ENCODE results near the gene TNRC6B. TPM values are rescaled to one million over a fixed set of nuclear protein-coding genes. Genes with fewer than 3 reads are reported as not detected.

The TNRC6B gene
- total and polyA plus RNA-seq, 2 of the 13 experiments (the other 11 are each of a cell fraction or from before 2014, with no cell fraction given): 8.9 to 13.2 TPM

DNA sequence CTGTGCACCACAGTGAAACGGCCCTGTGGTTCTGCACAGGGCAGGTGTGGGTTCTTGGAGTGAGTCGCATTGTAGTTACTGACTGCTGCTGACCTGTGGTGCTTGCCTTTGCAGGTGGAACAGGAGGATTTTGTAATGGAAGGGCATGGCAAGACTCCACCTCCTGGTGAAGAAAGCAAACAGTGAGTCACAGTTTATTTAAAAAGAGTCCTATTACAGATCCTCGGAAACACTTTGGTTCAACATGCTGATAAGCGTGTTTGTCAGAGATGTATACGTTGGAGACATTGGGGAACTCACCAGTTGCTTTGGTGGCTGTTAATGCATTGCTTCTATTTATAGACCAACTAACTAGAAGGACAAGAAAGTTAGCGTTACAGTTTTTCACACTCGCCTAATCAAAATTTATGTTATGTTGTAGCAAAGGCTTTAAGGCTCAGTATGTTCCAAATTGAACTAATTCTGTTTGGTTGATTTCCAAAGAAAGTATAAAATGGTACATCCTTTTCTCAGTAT is 21.7 kb upstream of the TNRC6B start (continued):
- TF ChIP-seq MTF2 (CRISPR knock-in tag; IDR thresholded peaks at IDR 0.05; ENCODE audit: borderline replicate concordance) (no peak), ZSCAN20 (CRISPR knock-in tag; IDR thresholded peaks at IDR 0.05; ENCODE audit: borderline replicate concordance) (no peak), FOSL2 (CRISPR knock-in tag; IDR thresholded peaks at IDR 0.05) (peak; percentile 100), ZNF205 (CRISPR knock-in tag; IDR thresholded peaks at IDR 0.05) (no peak), ZNF616 (CRISPR knock-in tag; IDR thresholded peaks at IDR 0.05; ENCODE audit: low read depth) (no peak), SMAD9 (CRISPR knock-in tag; IDR thresholded peaks at IDR 0.05) (no peak), ZKSCAN8 (CRISPR knock-in tag; IDR thresholded peaks at IDR 0.05; ENCODE audit: borderline replicate concordance) (peak; percentile 83), SALL1 (CRISPR knock-in tag; IDR thresholded peaks at IDR 0.05) (peak; percentile 78), RBFOX2 (IDR thresholded peaks at IDR 0.05; ENCODE audit: low read depth, low read length) (no peak), THAP11 (CRISPR knock-in tag; IDR thresholded peaks at IDR 0.05) (peak; percentile 44), RBAK (CRISPR knock-in tag; IDR thresholded peaks at IDR 0.05) (no peak), RNF2 (conservative IDR thresholded peaks at IDR 0.05; ENCODE audit: low read depth) (no peak), FOXP1 (IDR thresholded peaks at IDR 0.05) (no peak), FOXP1 (CRISPR knock-in tag; IDR thresholded peaks at IDR 0.05) (peak; percentile 86), DNMT3B (CRISPR knock-in tag; conservative IDR thresholded peaks at IDR 0.05) (0 out of 2 replicates have a peak, but pooled peaks have one; percentile 50), ZSCAN12 (CRISPR knock-in tag; IDR thresholded peaks at IDR 0.05) (no peak), TMF1 (CRISPR knock-in tag; IDR thresholded peaks at IDR 0.05; ENCODE audit: low read depth) (no peak), JUNB (CRISPR knock-in tag; IDR thresholded peaks at IDR 0.05; ENCODE audit: borderline replicate concordance) (peak; percentile 99), SOX6 (IDR thresholded peaks at IDR 0.05) (no peak), SOX6 (CRISPR knock-in tag; IDR thresholded peaks at IDR 0.05) (peak; percentile 87), ZNF337 (CRISPR knock-in tag; IDR thresholded peaks at IDR 0.05; ENCODE audit: borderline replicate concordance, low read depth) (no peak)
- TF ChIP-seq, protein P1, sequence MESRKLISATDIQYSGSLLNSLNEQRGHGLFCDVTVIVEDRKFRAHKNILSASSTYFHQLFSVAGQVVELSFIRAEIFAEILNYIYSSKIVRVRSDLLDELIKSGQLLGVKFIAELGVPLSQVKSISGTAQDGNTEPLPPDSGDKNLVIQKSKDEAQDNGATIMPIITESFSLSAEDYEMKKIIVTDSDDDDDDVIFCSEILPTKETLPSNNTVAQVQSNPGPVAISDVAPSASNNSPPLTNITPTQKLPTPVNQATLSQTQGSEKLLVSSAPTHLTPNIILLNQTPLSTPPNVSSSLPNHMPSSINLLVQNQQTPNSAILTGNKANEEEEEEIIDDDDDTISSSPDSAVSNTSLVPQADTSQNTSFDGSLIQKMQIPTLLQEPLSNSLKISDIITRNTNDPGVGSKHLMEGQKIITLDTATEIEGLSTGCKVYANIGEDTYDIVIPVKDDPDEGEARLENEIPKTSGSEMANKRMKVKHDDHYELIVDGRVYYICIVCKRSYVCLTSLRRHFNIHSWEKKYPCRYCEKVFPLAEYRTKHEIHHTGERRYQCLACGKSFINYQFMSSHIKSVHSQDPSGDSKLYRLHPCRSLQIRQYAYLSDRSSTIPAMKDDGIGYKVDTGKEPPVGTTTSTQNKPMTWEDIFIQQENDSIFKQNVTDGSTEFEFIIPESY (CRISPR knock-in tag; IDR thresholded peaks at IDR 0.05): 0 out of 2 replicates have a peak, but pooled peaks have one; percentile 29
- TF ChIP-seq, protein P2, sequence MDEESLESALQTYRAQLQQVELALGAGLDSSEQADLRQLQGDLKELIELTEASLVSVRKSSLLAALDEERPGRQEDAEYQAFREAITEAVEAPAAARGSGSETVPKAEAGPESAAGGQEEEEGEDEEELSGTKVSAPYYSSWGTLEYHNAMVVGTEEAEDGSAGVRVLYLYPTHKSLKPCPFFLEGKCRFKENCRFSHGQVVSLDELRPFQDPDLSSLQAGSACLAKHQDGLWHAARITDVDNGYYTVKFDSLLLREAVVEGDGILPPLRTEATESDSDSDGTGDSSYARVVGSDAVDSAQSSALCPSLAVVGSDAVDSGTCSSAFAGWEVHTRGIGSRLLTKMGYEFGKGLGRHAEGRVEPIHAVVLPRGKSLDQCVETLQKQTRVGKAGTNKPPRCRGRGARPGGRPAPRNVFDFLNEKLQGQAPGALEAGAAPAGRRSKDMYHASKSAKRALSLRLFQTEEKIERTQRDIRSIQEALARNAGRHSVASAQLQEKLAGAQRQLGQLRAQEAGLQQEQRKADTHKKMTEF (CRISPR knock-in tag; IDR thresholded peaks at IDR 0.05): peak; percentile 83
- TF ChIP-seq, protein P3, sequence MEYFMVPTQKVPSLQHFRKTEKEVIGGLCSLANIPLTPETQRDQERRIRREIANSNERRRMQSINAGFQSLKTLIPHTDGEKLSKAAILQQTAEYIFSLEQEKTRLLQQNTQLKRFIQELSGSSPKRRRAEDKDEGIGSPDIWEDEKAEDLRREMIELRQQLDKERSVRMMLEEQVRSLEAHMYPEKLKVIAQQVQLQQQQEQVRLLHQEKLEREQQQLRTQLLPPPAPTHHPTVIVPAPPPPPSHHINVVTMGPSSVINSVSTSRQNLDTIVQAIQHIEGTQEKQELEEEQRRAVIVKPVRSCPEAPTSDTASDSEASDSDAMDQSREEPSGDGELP (IDR thresholded peaks at IDR 0.05; ENCODE audit: borderline replicate concordance, low read depth): peak; percentile 6; the same call in 1 of the 2 replicates
- TF ChIP-seq, protein P4, sequence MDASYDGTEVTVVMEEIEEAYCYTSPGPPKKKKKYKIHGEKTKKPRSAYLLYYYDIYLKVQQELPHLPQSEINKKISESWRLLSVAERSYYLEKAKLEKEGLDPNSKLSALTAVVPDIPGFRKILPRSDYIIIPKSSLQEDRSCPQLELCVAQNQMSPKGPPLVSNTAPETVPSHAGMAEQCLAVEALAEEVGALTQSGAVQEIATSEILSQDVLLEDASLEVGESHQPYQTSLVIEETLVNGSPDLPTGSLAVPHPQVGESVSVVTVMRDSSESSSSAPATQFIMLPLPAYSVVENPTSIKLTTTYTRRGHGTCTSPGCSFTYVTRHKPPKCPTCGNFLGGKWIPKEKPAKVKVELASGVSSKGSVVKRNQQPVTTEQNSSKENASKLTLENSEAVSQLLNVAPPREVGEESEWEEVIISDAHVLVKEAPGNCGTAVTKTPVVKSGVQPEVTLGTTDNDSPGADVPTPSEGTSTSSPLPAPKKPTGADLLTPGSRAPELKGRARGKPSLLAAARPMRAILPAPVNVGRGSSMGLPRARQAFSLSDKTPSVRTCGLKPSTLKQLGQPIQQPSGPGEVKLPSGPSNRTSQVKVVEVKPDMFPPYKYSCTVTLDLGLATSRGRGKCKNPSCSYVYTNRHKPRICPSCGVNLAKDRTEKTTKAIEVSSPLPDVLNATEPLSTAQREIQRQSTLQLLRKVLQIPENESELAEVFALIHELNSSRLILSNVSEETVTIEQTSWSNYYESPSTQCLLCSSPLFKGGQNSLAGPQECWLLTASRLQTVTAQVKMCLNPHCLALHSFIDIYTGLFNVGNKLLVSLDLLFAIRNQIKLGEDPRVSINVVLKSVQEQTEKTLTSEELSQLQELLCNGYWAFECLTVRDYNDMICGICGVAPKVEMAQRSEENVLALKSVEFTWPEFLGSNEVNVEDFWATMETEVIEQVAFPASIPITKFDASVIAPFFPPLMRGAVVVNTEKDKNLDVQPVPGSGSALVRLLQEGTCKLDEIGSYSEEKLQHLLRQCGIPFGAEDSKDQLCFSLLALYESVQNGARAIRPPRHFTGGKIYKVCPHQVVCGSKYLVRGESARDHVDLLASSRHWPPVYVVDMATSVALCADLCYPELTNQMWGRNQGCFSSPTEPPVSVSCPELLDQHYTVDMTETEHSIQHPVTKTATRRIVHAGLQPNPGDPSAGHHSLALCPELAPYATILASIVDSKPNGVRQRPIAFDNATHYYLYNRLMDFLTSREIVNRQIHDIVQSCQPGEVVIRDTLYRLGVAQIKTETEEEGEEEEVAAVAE (CRISPR knock-in tag; IDR thresholded peaks at IDR 0.05; ENCODE audit: borderline replicate concordance): no peak
